SK-N-SH (cell line): ENCODE results near the gene GNAS. TPM values are rescaled to one million over a fixed set of nuclear protein-coding genes. Genes with fewer than 3 reads are reported as not detected.

Source experiments
- CTCF ChIA-PET: fragments of 300-600, 350-600 bp; formaldehyde crosslinking; extraction: SDS; loops from one replicate; lab custom pipeline; 2021; lab: Yijun Ruan, JAX
- POLR2A ChIA-PET: fragments of 350-600 bp; sonication (Branson Sonifier 250); formaldehyde crosslinking; extraction: SDS; loops from one replicate; lab custom pipeline; 2020; ENCODE audit warnings: antibody characterized with exemption, inconsistent platforms; lab: Yijun Ruan, JAX
- DNase-seq: peaks from one replicate; pipeline ENCODE4 v3.0.0; 2012
- H2AFZ ChIP-seq: fragments of 200-600 bp; sonication (generic); 2 replicates; pipeline ENCODE4 v1.8.1; 2016; ENCODE audit warnings: antibody characterized with exemption, mild to moderate bottlenecking, low read depth
- H3F3A ChIP-seq: fragments of 200-600 bp; sonication (generic); replicated peaks from 2 replicates; pipeline ENCODE3; 2016; ENCODE audit warnings: antibody characterized with exemption, mild to moderate bottlenecking; ENCODE audit not compliant: insufficient read depth
- H3K27ac ChIP-seq, 2 experiments: fragments of 200-500 bp in 1 of 2; fragments of 200-600 bp in 1 of 2; sonication (Bioruptor generic) in 1 of 2; sonication (generic), shearing (Covaris generic) in 1 of 2; 2 replicates each; pipeline versions ENCODE4 v1.5.1 to v1.6.1; 2014 to 2016; ENCODE audit warnings: low read depth in 2 of 2, inconsistent platforms in 1 of 2, low read length in 1 of 2, mild to moderate bottlenecking in 1 of 2, mixed read lengths in 1 of 2
- H3K27me3 ChIP-seq: fragments of 200-600 bp; sonication (generic), shearing (Covaris generic); 2 replicates; pipeline ENCODE4 v1.6.1; 2016; ENCODE audit warnings: mixed run types; ENCODE audit not compliant: insufficient read depth
- H3K36me3 ChIP-seq, 2 experiments: fragments of 200-500 bp in 1 of 2; fragments of 200-600 bp in 1 of 2; sonication (Bioruptor generic) in 1 of 2; sonication (generic) in 1 of 2; replicated peaks in 1 of 2; 2 replicates each; pipeline versions ENCODE3 to v1.5.1; 2014 to 2016; ENCODE audit warnings: low read length in 1 of 2, mild to moderate bottlenecking in 1 of 2; ENCODE audit not compliant: insufficient read depth in 2 of 2, control insufficient read depth in 1 of 2
- H3K4me1 ChIP-seq, 2 experiments: fragments of 200-500 bp in 1 of 2; fragments of 200-600 bp in 1 of 2; sonication (Bioruptor generic) in 1 of 2; sonication (generic), shearing (Covaris generic) in 1 of 2; 2 replicates each; pipeline versions ENCODE4 v1.5.1 to v1.6.1; 2014 to 2016; ENCODE audit warnings: low read depth in 1 of 2, low read length in 1 of 2, mixed run types in 1 of 2; ENCODE audit not compliant: insufficient read depth in 2 of 2, control insufficient read depth in 1 of 2
- H3K4me2 ChIP-seq: fragments of 200-600 bp; sonication (generic), shearing (Covaris generic); 2 replicates; pipeline ENCODE4 v1.6.1; 2017; ENCODE audit warnings: mixed run types
- H3K4me3 ChIP-seq, 2 experiments: fragments of 200-500 bp in 1 of 2; fragments of 200-600 bp in 1 of 2; sonication (Bioruptor generic) in 1 of 2; sonication (generic), shearing (Covaris generic) in 1 of 2; 2 replicates each; pipeline versions ENCODE4 v1.5.1 to v1.8.1; 2014 to 2016; ENCODE audit warnings: low read depth in 2 of 2, inconsistent platforms in 1 of 2, low read length in 1 of 2, mild to moderate bottlenecking in 1 of 2, mixed read lengths in 1 of 2, moderate library complexity in 1 of 2
- H3K79me2 ChIP-seq: fragments of 200-600 bp; sonication (generic); 2 replicates; pipeline ENCODE4 v1.8.1; 2017; ENCODE audit warnings: mild to moderate bottlenecking; ENCODE audit not compliant: insufficient read depth
- H3K9ac ChIP-seq: fragments of 200-600 bp; sonication (generic); 2 replicates; pipeline ENCODE4 v1.6.1; 2017; ENCODE audit warnings: mixed run types
- H3K9me2 ChIP-seq: fragments of 200-600 bp; sonication (generic); 2 replicates; pipeline ENCODE4 v1.6.1; 2017; ENCODE audit warnings: mixed run types
- H3K9me3 ChIP-seq: fragments of 200-600 bp; sonication (generic); 2 replicates; pipeline ENCODE4 v1.6.1; 2017; ENCODE audit warnings: mixed run types, mild to moderate bottlenecking, moderate library complexity
- H4K20me1 ChIP-seq: fragments of 200-600 bp; sonication (generic); 2 replicates; pipeline ENCODE4 v1.6.1; 2017; ENCODE audit warnings: mild to moderate bottlenecking, mixed run types; ENCODE audit not compliant: insufficient read depth
- ELF1 ChIP-seq: IDR thresholded peaks from 2 replicates; pipeline ENCODE4 v1.4.0; 2012
- EP300 ChIP-seq, 2 experiments: IDR thresholded peaks; 2 replicates each; pipeline versions ENCODE4 v1.4.0 to v1.6.1; 2012; ENCODE audit warnings: borderline replicate concordance in 1 of 2, low read depth in 1 of 2, low read length in 1 of 2
- EZH2phosphoT487 ChIP-seq: fragments of 200-600 bp; sonication (generic); IDR thresholded peaks from 2 replicates; pipeline ENCODE4 v1.6.1; 2017; ENCODE audit warnings: low read depth, mixed run types, mild to moderate bottlenecking, antibody characterized with exemption, moderate library complexity, borderline replicate concordance
- GABPA ChIP-seq: IDR thresholded peaks from 2 replicates; pipeline ENCODE4 v1.4.0; 2012; ENCODE audit warnings: low read depth, mild to moderate bottlenecking
- GATA2 ChIP-seq: sonication (generic); formaldehyde crosslinking; IDR thresholded peaks from 2 replicates; pipeline ENCODE4 v1.5.0; 2020; ENCODE audit warnings: mild to moderate bottlenecking, missing genetic modification reagents
- JUND ChIP-seq: IDR thresholded peaks from 2 replicates; pipeline ENCODE4 v1.4.0; 2012
- MEF2A ChIP-seq: IDR thresholded peaks from 2 replicates; pipeline ENCODE4 v1.4.0; 2012; ENCODE audit warnings: low read depth, borderline replicate concordance
- MXI1 ChIP-seq: IDR thresholded peaks from 2 replicates; pipeline ENCODE4 v1.6.1; 2012; ENCODE audit warnings: mild to moderate bottlenecking, low read depth, low read length, improper control_type of control experiment
- RAD21 ChIP-seq: IDR thresholded peaks from 2 replicates; pipeline ENCODE4 v1.6.1; 2012; ENCODE audit warnings: mild to moderate bottlenecking, low read length
- RCOR1 ChIP-seq: fragments of 150-350 bp; IDR thresholded peaks from 2 replicates; pipeline ENCODE4 v1.6.1; 2017; ENCODE audit warnings: antibody characterized with exemption, low read length
- RXRA ChIP-seq: IDR thresholded peaks from 2 replicates; pipeline ENCODE4 v1.4.0; 2012; ENCODE audit warnings: low read depth, mild to moderate bottlenecking, borderline replicate concordance
- SIN3A ChIP-seq: IDR thresholded peaks from 2 replicates; pipeline ENCODE4 v1.6.1; 2012; ENCODE audit warnings: low read depth, mild to moderate bottlenecking, low read length, moderate library complexity, borderline replicate concordance
- TAF1 ChIP-seq: IDR thresholded peaks from 2 replicates; pipeline ENCODE4 v1.6.1; 2012; ENCODE audit warnings: low read depth, mild to moderate bottlenecking, low read length, moderate library complexity, borderline replicate concordance
- TCF12 ChIP-seq: IDR thresholded peaks from 2 replicates; pipeline ENCODE4 v1.4.0; 2012
- TEAD4 ChIP-seq: IDR thresholded peaks from 2 replicates; pipeline ENCODE4 v1.4.0; 2012; ENCODE audit warnings: mild to moderate bottlenecking, borderline replicate concordance; ENCODE audit not compliant: insufficient read depth
- YY1 ChIP-seq: IDR thresholded peaks from 2 replicates; pipeline ENCODE4 v1.4.0; 2012; ENCODE audit warnings: low read depth, mild to moderate bottlenecking
- WGBS: methylation state at CpG from one replicate; pipeline ENCODE4 v1.1.6; 2017; ENCODE audit warnings: low lambda C conversion rate; 5-methylcytosine and 5-hydroxymethylcytosine counted together
- polyA plus RNA-seq, 3 experiments: library from polyadenylated mRNA; depleted of rRNA; stranded (reverse); fragments of >200 nt; gene quantifications; 2 replicates each; pipeline ENCODE4 v1.2.3, GENCODE V29; 2012
- TF ChIP-seq, protein P1 (sequence below): IDR thresholded peaks from 2 replicates; pipeline ENCODE4 v1.4.0; 2012; ENCODE audit warnings: low read depth, borderline replicate concordance
- TF ChIP-seq, protein P2 (sequence below): fragments of 150-350 bp; IDR thresholded peaks from 2 replicates; pipeline ENCODE4 v1.6.1; 2016; ENCODE audit warnings: mild to moderate bottlenecking, low read depth, low read length
- TF ChIP-seq, protein P3 (sequence below): IDR thresholded peaks from 2 replicates; pipeline ENCODE4 v1.6.1; 2012; ENCODE audit warnings: mild to moderate bottlenecking, low read depth, low read length, moderate library complexity
- TF ChIP-seq, protein P4 (sequence below): fragments of 150-350 bp; IDR thresholded peaks from 2 replicates; pipeline ENCODE4 v1.6.1; 2017; ENCODE audit warnings: antibody characterized with exemption, low read length, low read depth, borderline replicate concordance

Gene GNAS
- polyA plus RNA-seq, 1 of the 3 experiments (the other 2 are of a cell fraction) = 1,562 TPM

DNA sequence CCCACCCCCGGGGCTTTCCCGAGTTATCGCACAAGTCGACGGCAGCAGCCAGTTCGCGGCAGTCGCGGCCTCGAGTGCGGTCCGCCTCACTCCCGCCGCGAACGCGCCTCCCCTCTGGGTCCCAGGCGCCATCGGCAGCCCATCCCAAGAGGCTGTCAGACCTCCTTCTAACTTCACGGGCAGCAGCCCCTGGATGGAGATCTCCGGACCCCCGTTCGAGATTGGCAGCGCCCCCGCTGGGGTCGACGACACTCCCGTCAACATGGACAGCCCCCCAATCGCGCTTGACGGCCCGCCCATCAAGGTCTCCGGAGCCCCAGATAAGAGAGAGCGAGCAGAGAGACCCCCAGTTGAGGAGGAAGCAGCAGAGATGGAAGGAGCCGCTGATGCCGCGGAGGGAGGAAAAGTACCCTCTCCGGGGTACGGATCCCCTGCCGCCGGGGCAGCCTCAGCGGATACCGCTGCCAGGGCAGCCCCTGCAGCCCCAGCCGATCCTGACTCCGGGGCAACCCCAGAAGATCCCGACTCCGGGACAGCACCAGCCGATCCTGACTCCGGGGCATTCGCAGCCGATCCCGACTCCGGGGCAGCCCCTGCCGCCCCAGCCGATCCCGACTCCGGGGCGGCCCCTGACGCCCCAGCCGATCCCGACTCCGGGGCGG, 1.6 kb downstream of the GNAS start:
- 71% methylated on average over 27 of the region's 63 CpGs for WGBS

More for the DNA sequence above, 1.6 kb downstream of the GNAS start:
- DNase-seq = peak; percentile 51
- Histone ChIP-seq H3K27me3 (peaks cover 4% of the 10 kb centered on the region; the same call in 1 of the 2 replicates), H3K36me3 (no peaks in the 10 kb centered on the region)
- TF ChIP-seq YY1 (no peak), TAF1 (no peak), GATA2 (CRISPR knock-in tag) (no peak), ELF1 (no peak), RCOR1 (no peak), RXRA (no peak), GABPA (no peak), JUND (no peak), EP300 (IDR thresholded peaks at IDR 0.05; ENCODE audit: borderline replicate concordance in 1 of 2, low read depth in 1 of 2, low read length in 1 of 2) (no peak), MEF2A (no peak), TEAD4 (no peak), EZH2phosphoT487 (no peak), RAD21 (no peak), SIN3A (no peak), TCF12 (no peak), MXI1 (no peak)
- TF ChIP-seq, protein P1, sequence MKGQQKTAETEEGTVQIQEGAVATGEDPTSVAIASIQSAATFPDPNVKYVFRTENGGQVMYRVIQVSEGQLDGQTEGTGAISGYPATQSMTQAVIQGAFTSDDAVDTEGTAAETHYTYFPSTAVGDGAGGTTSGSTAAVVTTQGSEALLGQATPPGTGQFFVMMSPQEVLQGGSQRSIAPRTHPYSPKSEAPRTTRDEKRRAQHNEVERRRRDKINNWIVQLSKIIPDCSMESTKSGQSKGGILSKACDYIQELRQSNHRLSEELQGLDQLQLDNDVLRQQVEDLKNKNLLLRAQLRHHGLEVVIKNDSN = no peak
- TF ChIP-seq, protein P2, sequence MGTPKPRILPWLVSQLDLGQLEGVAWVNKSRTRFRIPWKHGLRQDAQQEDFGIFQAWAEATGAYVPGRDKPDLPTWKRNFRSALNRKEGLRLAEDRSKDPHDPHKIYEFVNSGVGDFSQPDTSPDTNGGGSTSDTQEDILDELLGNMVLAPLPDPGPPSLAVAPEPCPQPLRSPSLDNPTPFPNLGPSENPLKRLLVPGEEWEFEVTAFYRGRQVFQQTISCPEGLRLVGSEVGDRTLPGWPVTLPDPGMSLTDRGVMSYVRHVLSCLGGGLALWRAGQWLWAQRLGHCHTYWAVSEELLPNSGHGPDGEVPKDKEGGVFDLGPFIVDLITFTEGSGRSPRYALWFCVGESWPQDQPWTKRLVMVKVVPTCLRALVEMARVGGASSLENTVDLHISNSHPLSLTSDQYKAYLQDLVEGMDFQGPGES = no peak
- TF ChIP-seq, protein P3, sequence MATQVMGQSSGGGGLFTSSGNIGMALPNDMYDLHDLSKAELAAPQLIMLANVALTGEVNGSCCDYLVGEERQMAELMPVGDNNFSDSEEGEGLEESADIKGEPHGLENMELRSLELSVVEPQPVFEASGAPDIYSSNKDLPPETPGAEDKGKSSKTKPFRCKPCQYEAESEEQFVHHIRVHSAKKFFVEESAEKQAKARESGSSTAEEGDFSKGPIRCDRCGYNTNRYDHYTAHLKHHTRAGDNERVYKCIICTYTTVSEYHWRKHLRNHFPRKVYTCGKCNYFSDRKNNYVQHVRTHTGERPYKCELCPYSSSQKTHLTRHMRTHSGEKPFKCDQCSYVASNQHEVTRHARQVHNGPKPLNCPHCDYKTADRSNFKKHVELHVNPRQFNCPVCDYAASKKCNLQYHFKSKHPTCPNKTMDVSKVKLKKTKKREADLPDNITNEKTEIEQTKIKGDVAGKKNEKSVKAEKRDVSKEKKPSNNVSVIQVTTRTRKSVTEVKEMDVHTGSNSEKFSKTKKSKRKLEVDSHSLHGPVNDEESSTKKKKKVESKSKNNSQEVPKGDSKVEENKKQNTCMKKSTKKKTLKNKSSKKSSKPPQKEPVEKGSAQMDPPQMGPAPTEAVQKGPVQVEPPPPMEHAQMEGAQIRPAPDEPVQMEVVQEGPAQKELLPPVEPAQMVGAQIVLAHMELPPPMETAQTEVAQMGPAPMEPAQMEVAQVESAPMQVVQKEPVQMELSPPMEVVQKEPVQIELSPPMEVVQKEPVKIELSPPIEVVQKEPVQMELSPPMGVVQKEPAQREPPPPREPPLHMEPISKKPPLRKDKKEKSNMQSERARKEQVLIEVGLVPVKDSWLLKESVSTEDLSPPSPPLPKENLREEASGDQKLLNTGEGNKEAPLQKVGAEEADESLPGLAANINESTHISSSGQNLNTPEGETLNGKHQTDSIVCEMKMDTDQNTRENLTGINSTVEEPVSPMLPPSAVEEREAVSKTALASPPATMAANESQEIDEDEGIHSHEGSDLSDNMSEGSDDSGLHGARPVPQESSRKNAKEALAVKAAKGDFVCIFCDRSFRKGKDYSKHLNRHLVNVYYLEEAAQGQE = no peak
- TF ChIP-seq, protein P4, sequence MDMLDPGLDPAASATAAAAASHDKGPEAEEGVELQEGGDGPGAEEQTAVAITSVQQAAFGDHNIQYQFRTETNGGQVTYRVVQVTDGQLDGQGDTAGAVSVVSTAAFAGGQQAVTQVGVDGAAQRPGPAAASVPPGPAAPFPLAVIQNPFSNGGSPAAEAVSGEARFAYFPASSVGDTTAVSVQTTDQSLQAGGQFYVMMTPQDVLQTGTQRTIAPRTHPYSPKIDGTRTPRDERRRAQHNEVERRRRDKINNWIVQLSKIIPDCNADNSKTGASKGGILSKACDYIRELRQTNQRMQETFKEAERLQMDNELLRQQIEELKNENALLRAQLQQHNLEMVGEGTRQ = no peak
- TF ChIP-seq, all 33 proteins: peak for 0
- Histone ChIP-seq H2AFZ (no peak overlapping the region), H3K9me2 (no peaks in the 10 kb centered on the region), H3K4me2 (peak overlapping the region; percentile 69; the same call in 1 of the 2 replicates), H3F3A (peaks cover 5% of the 10 kb centered on the region), H3K79me2 (peaks cover 16% of the 10 kb centered on the region), H3K27ac (no peak overlapping the region), H3K9ac (no peak overlapping the region), H3K4me1 (peaks cover 0 to 19% of the 10 kb centered on the region in 2 experiments; a peak in 1 of 4 replicates), H3K4me3 (peak overlapping the region in 1 of 2 experiments; percentile 37; a peak in 2 of 4 replicates), H4K20me1 (no peaks in the 10 kb centered on the region), H3K9me3 (no peaks in the 10 kb centered on the region)
- CTCF ChIA-PET = interaction anchor here (1.0 to 3.1 kb wide), 7 partner anchors 10 to 470 kb away, joined by 3 to 16 read pairs (median 4); partner anchors contain the start of gene STX16
- POLR2A ChIA-PET = no interaction called here
